Left ventricle myocardium inferior (tissue), 1 donor: ENCODE measurements around the gene XYLT1. TPM values are rescaled to one million over a fixed set of nuclear protein-coding genes. Genes with fewer than 3 reads are reported as not detected.
"Not testable (repeated sequence)": the region's sequence is repeated elsewhere in the genome, so short reads cannot be mapped to it uniquely, and the experiment has no call there.

Experiments used
- DNase-seq: peaks from one replicate; pipeline ENCODE4 v3.0.0-alpha.2; 2020
- H3K27ac ChIP-seq: fragments of 200-600 bp; replicated peaks from 2 replicates; pipeline ENCODE4 v1.8.0; 2021
- H3K27me3 ChIP-seq: fragments of 200-600 bp; 2 replicates; pipeline ENCODE4 v1.8.0; 2021; ENCODE audit warnings: low read depth
- H3K36me3 ChIP-seq: fragments of 200-600 bp; 2 replicates; pipeline ENCODE4 v1.8.0; 2021
- H3K4me1 ChIP-seq: fragments of 200-600 bp; 2 replicates; pipeline ENCODE4 v1.8.0; 2021
- H3K4me3 ChIP-seq: fragments of 200-600 bp; 2 replicates; pipeline ENCODE4 v1.8.0; 2021; ENCODE audit warnings: mild to moderate bottlenecking, moderate library complexity
- H3K9me3 ChIP-seq: fragments of 200-600 bp; replicated peaks from 2 replicates; pipeline ENCODE4 v1.8.0; 2021
- CTCF ChIP-seq: fragments of 200-600 bp; IDR thresholded peaks from 2 replicates; pipeline ENCODE4 v1.8.0; 2021; ENCODE audit warnings: antibody characterized with exemption, mild to moderate bottlenecking, borderline replicate concordance
- intact Hi-C: fragments of 100-400 bp; cut with micrococcal nuclease; formaldehyde crosslinking; loops from one replicate; pipeline ENCODE4 v1.11.0; 2022
- total RNA-seq: library from RNA; stranded (reverse); fragmentation: NEBNext Ultra II Directional; extraction: Animal tissue kit (Norgen Biotek cat#: 25700); gene quantifications from one replicate; pipeline ENCODE4 v1.2.1, GENCODE V29; 2021
- donor health status: DM: no; HTN: yes; CAD: no; lungs with severe emphysema.

Gene XYLT1
- total RNA-seq, 1 donor from 2014 or later: 1.4 TPM

GRCh38 chr16:17335826-17336529 is 134.8 kb downstream of the XYLT1 start:
- peaks cover 9% of the 10 kb centered on the region for H3K4me1 ChIP-seq
- H3K36me3 ChIP-seq: no peaks in the 10 kb centered on the region
- H3K27ac ChIP-seq: no peak overlapping the region
- no peak for TF ChIP-seq CTCF
- intact Hi-C loops: no loop called here
- H3K9me3 ChIP-seq: no peaks in the 10 kb centered on the region
- H3K27me3 ChIP-seq: no peaks in the 10 kb centered on the region
- no peak overlapping the region for H3K4me3 ChIP-seq
- DNase-seq: no peak

- intact Hi-C loops, H3K36me3 ChIP-seq, H3K27me3 ChIP-seq, H3K4me3 ChIP-seq, DNase-seq, H3K9me3 ChIP-seq, H3K27ac ChIP-seq, H3K4me1 ChIP-seq: not testable (repeated sequence)
These were observed 135.4 kb downstream of the XYLT1 start for GRCh38 chr16:17335406-17335805.

- Histone ChIP-seq H3K4me1 (peaks cover 9% of the 10 kb centered on the region), H3K36me3 (no peaks in the 10 kb centered on the region), H3K27ac (no peak overlapping the region), H3K27me3 (no peaks in the 10 kb centered on the region), H3K4me3 (no peak overlapping the region), H3K9me3 (no peaks in the 10 kb centered on the region)
- TF ChIP-seq CTCF: no peak
- intact Hi-C loops: no loop called here
- no peak for DNase-seq
These were observed 136.7 kb downstream of the XYLT1 start for GRCh38 chr16:17334096-17334495.

- no peak overlapping the region for H3K27ac ChIP-seq
- intact Hi-C loops: no loop called here
- H3K4me1 ChIP-seq: peaks cover 9% of the 10 kb centered on the region
These were observed 137.5 kb downstream of the XYLT1 start for GRCh38 chr16:17333229-17333628.

GRCh38 chr16:17331991-17332390 is 138.8 kb downstream of the XYLT1 start:
- TF ChIP-seq CTCF: no peak
- DNase-seq: no peak
- Histone ChIP-seq H3K9me3 (no peaks in the 10 kb centered on the region), H3K4me1 (peaks cover 9% of the 10 kb centered on the region), H3K27me3 (no peaks in the 10 kb centered on the region), H3K4me3 (no peak overlapping the region), H3K27ac (peak overlapping the region; percentile 62), H3K36me3 (no peaks in the 10 kb centered on the region)
- intact Hi-C loops: no loop called here

More at GRCh38 chr16:17333229-17333628, 137.5 kb downstream of the XYLT1 start:
- Histone ChIP-seq H3K27me3 (no peaks in the 10 kb centered on the region), H3K9me3 (no peaks in the 10 kb centered on the region), H3K36me3 (no peaks in the 10 kb centered on the region), H3K4me3 (no peak overlapping the region)
- no peak for DNase-seq
- no peak for TF ChIP-seq CTCF

- H3K4me1 ChIP-seq: peaks cover 8% of the 10 kb centered on the region
These were observed 139.6 kb downstream of the XYLT1 start for GRCh38 chr16:17331071-17331607.

More at GRCh38 chr16:17331071-17331607, 139.6 kb downstream of the XYLT1 start:
- Histone ChIP-seq H3K4me3 (no peak overlapping the region), H3K27me3 (no peaks in the 10 kb centered on the region), H3K9me3 (no peaks in the 10 kb centered on the region), H3K36me3 (no peaks in the 10 kb centered on the region), H3K27ac (peak overlapping the region; percentile 62)
- intact Hi-C loops: no loop called here
- DNase-seq: peak; percentile 64
- TF ChIP-seq CTCF: no peak
